RPMI8226 (cell line): ENCODE data around the gene CFHR3.
A peak's percentile ranks its signal among the peaks of the same experiment; 100 is the strongest.
"Not testable (repeated sequence)": the region's sequence is repeated elsewhere in the genome, so short reads cannot be mapped to it uniquely, and the experiment has no call there.

Experiments
- DNase-seq: peaks from one replicate; pipeline ENCODE4 v3.0.0-alpha.2; 2015

Gene CFHR3

DNA sequence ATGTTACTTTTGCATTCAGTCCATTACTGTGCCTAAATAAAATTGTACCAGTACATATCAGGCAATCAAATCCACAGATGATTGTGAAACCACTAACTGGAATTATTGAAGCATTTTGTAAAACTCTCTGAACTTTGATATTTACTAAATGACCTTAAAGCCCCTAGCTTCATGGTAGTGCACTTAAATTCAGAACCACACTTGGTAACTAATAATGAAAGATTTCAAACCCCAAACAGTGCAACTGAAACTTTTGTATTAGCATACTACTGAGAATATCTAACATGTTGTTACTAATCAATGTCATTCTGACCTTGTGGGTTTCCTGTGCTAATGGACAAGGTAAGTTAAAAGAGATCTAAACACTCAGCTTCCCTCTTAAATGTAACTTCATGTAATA lies at the start of gene CFHR3:
Gene CFHR3, plus strand, starts transcription at position 238 of the 400 bp plus-strand sequence. Its CDS starts 47 bp downstream, at position 285.
- DNase-seq = no peak

DNA sequence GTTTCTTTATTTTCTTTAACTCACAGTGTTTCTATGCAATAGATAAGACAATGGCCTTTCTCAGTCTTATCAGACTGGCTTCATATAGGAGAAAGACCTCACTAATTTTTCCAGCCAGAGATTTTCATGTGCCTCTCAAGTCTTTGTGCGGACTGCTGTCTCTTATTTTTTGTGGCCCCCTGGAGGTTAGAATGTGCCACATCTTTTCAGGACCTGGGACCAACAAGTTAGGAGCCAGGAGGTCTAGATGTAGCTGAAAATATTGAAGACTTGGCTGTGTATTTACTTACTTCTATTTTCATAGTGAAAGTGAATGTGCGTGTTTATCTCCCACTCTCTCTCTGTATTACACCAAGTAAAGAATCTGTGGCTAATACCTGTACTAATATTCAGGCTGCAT lies 42.1 kb upstream of the CFHR3 start:
- DNase-seq = peak; percentile 6

DNA sequence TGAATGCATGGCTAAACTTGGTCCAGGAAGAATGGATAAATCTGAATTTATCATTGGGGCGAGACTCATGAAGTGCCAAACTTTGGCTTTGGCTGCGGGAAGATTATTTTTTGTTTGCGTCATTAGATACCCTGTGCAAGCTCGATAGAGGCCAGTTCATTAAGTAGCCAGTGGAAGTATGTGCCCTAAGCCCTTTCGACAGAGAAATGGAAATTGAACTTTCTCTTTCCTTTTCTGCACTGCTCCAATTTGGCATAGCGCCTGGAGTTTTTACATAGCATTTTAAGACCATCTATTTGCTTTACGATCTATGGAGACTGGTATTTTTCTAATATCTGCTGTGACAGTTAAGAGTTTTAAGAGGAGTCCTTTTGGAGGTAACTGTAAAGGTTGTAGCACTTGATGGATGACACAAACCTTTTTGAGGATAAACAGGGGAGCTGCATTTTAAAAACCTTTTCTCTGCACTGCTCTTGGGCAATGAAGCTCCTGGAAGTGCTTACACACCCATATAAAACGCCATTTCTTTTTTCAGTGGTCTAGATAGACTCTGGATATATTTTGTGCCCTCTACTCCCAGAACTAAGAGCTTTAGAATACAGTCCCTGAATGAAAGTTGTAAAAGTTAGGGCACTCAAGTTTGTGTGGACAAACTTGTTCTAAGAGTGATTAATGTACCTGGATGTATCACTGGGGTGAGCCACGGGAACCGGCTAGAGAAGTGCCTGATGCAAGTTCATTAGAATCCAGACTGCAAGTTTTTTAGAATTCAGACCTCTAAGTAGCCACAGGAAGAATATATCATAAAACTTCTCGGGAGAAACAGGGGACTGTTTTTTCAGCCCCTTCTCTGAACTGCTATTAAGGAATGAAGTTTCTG lies 41.3 kb upstream of the CFHR3 start:
- DNase-seq = no peak

DNA sequence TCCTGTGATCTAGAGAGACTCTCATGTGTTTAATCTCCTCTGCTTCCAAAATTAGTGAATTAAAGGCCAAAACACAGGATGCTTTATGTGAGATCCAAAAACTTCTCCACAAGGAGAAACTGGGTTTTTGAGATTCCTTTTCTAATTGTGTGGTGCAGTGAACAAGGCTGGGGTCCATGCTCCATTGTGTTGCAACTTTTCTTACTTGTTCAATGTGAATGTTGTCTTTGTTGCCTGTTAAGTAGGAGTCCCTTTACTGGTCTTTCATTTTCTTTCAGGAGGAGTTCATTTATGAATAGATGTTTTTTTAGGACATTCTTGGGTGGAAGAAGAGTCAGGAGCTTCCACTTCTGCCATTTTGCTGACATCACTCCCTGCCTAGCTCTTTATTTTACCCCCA lies 40.6 kb upstream of the CFHR3 start:
- DNase-seq = no peak

DNA sequence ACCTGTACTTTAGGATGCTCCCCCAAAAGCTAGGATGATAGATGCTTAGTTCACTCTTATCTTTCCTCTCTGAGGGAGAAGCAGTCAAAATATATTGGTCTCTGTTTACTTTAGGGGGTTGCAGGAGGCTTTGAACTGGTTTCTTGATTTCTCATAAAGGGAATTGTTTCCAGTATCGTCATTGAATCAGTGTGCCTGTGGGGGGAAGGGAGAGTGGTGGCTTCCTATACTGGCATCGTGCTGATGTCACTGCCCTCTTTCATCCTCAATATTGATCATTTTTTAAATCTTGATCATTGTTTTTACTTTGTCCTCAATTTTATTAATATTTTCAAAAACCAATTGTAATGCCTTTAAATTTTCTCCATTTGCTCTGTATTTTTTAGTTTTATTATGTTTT lies 40.2 kb upstream of the CFHR3 start:
- no peak for DNase-seq

DNA sequence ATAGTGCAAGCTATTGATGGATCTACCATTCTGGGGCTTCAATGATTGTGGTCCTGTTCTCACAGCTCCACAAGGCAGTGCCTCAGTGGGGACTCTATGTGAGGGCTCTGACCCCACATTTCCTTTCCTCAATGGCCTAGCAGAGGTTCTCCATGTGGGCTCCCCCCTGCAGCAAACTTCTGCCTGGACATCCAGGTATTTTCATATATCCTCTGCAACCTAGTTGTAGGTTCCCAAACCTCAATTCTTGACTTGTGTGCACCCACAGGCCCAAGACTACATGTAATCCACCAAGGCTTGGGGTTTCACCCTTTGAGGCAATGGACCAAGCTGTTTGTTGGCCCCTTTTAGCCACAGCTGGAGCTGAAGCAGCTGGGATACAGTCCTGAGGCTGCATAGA lies 35.9 kb upstream of the CFHR3 start:
- DNase-seq = no peak

DNA sequence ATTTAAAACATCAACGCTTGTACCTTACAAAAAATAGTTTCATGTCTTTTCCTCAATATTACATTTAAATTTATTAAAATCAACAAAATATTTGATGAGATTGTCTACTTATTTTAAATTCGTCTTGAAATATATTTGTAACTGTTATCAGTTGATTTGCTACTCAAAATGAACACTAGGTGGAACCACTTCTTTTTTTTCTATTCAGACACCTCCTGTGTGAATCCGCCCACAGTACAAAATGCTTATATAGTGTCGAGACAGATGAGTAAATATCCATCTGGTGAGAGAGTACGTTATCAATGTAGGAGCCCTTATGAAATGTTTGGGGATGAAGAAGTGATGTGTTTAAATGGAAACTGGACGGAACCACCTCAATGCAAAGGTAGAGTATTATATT lies 31.4 kb upstream of the CFHR3 start:
- DNase-seq = peak; percentile 62

DNA sequence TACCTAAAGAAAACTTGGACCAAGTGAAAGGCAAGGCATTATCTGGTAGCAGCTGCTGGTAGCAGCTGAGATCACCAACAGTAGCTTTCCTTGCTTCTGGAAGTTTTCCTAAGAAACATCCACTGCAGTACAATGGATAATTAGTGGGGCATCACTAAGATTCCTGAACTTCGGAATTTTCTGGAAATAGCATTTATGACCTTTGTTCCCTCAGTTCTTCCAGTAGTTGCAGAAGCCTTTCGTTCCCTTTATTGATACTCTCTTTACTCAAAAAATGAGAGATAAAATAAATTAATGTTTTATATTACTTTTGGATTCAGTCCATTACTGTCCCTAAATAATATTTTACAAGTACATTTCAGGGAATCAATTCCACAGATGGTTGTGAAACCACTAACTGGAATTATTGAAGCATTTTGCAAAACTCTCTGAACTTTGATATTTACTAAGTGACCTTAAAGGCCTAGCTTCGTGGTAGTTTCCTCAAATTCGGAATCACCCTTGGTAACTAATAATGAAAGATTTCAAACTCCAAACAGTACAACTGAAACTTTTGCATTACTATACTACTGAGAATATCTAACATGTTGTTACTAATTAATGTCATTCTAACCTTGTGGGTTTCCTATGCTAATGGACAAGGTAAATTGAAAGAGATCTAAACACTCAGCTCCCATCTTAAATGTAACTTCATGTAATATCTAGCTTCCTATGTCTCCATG lies 9.5 kb upstream of the CFHR3 start:
- not testable (repeated sequence) for DNase-seq

DNA sequence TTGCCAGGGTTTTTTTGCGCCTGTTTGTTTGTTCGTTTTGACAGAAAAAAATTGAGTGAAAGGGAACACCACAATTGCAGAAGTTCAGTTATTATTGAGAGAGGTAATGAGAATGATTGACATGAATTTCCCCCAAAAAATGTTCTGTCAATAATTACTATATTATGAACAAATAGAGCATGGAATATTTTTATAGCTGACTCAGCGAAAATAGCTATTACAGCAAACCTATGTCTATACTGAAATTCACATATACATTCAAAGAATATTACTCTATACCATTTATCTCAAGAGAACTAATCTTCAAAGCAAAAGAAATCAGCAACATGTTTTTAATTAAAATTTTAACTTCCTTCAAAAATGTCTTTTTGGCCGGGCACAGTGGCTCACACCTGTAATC lies 4.8 kb upstream of the CFHR3 start:
- not testable (repeated sequence) for DNase-seq

DNA sequence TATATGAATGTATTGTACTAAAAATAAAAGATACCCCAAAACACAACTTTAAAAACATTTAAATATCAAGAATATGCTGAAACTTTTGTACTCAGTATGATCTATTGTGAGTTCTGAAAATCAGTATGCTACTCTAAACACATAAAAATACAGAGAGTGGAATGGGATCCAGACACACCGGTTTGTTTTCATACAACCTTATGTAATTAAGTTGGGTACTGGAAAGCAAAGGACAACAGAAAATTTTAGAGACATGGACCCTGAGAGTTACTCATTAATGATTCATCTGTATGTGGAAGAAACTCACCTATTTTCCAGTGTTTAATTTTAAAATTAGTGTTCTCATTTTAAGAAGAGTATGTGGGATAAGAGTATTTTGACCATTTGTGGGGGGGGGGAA lies 927 bp upstream of the CFHR3 start:
- no peak for DNase-seq

DNA sequence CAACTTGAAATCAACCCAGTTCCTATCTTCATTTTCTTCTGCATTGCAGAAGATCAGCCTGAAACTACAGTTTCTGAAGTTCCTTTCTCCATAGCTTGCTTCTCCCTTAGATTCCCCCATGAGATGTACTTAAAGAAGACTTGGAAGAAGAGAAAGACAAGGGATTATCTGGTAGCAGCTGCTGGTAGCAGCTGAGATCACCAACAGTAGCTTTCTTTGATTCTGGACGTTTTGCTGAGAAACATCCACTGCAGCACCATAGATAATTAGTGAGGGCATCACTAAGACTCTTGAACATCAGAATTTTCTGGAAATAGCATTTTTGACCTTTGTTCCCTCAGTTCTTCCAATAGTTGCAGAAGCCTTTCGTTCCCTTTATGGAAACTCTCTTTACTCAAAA lies 465 bp upstream of the CFHR3 start:
- DNase-seq = no peak

DNA sequence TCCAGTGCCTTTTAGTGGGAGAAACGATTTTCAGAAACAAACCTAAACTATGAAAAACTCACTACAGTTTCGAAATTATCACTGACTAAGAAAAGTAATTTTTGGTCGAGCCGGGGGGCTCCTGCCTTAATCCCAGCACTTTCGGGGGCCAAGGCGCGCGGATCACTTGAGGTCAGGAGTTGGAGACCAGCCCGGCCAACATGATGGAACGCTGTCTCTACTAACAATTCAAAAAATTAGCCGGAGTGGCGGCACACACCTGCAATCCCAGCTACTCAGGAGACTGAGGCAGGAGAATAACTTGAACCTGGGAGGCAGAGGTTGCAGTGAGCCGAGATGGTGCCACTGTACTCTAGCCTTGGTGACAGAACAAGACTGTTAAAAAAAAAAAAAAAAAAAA lies 3.0 kb downstream of the CFHR3 start:
- DNase-seq = no peak

DNA sequence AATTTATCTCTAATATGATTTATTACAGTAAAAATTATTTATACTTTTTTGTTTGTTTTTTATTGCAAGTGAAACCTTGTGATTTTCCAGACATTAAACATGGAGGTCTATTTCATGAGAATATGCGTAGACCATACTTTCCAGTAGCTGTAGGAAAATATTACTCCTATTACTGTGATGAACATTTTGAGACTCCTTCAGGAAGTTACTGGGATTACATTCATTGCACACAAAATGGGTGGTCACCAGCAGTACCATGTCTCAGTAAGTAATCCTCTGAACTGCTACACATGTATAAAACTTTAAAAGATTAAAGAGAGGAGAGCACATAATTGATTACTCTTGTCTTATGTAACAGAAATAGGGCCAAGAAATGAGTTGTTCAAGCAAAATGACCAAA lies 4.5 kb downstream of the CFHR3 start:
- DNase-seq = no peak

DNA sequence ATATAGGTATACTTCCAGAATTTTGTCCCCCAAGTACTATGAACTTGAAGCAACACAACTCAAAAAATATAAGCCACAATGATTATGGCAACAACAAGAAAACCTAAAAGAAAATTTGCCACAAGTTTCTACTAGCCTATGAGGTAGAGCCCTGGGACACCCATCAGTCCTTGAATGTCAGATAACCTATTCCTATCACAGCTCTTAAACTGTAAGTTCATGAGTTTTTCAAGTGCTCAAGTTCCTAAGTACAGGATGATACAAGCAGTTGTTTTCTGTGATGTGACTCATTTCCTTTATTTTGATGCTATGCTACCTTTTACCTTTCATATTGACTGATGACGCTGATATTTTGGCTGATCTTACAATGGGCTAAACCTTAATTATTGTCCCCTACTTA lies 16.6 kb downstream of the CFHR3 start:
- DNase-seq = not testable (repeated sequence)

DNA sequence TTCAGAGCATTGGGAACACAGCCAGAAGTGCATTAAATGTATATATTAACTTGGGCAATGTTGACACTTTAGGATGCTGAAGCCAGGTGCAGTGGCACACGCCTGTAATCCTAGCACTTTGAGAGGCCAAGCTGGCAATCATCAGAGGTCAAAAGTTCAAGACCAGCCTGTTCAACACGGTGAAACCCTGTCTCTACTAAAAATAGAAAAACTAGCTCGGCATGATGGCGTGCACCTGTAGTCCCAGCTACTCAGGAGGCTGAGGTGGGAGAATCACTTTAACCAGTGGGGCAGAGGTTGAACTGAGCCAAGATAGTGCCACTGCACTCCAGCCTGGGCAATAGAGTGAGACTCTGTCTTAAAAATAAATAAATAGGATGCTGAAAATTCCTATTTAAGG lies 19.5 kb downstream of the CFHR3 start:
- not testable (repeated sequence) for DNase-seq

DNA sequence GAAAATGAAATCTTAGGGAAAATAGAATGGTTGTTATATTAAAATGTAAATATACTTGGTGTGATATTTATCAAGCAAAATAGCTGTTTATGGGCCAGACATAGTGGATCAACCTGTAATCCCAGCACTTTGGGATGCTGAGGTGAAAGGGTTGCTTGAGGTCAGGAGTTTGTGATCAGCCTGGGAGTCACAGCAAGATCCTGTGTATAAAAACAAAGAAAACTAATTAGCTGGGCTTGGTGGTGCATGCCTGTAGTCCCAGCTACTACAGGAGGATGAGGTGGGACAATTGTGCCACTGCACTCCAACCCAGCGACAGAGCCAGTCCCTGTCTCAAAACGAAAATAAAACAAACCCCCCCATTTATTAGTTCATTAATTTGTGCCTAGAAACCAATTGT lies 23.3 kb downstream of the CFHR3 start:
- DNase-seq = no peak

DNA sequence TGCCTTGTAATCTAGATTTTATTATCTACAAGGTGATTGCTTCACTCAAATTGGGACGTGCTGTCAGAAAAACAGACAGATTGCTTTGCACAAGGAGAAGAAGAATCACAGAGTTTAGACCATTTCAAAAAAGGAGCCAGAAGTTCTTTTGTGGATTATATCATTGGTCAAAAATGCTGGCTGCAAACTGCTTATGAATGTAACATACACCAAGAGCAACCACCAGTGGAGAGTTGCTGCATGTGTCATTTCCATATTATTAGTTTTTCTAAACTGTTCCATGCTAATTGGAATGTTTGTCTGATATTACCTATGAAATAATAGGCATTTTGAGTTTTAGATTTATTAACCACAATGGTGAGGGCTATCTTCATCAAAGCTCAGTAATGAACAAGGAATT lies 27.3 kb downstream of the CFHR3 start:
- not testable (repeated sequence) for DNase-seq

DNA sequence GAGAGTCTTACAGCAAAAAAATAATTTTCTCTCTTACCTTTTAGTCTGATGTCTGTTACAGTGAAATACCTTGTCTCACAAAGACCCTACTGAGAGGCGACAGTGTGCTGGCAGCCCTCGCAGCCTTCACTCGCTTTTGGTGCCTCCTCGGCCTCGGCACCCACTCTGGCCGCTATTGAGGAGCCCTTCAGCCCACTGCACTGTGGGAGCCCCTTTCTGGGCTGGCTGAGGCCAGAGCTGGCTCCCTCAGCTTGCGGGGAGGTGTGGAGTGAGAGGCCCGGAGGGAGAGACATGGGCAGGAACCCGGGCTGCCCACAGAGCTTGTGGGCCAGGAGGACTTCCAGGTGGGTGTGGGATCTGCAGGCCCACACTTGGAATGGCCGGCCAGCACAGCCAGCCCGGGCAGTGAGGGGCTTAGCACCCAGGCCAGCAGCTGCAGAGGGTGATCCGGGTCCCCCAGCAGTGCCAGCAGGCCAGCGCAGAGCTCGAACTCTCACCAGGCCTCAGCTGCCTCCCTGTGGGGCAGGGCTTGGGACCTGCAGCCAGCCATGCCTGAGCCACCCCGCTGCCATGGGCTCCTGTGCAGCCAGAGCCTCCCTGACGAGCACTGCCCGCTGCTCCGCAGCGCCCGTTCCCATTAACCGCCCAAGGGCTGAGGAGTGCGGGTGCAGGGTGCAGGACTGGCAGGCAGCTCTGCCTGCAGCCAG lies 34.0 kb downstream of the CFHR3 start:
- DNase-seq = no peak

DNA sequence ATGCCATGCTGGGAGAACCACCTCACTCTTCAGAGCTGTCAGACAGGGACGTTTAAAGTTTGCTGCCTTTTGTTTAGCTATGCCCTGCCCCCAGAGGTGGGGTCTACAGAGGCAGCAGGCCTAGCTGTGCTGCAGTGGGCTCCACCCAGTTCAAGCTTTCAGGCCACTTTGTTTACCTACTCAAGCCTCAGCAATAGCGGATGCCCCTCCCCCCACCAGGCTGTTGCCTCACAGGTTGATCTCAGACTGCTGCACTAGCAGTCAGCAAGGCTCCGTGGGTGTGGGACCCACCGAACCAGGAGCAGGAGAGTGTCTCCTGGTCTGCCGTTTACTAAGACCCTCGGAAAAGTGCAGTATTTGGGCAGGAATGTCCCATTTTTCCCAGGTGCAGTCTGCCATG lies 42.8 kb downstream of the CFHR3 start:
- not testable (repeated sequence) for DNase-seq

DNA sequence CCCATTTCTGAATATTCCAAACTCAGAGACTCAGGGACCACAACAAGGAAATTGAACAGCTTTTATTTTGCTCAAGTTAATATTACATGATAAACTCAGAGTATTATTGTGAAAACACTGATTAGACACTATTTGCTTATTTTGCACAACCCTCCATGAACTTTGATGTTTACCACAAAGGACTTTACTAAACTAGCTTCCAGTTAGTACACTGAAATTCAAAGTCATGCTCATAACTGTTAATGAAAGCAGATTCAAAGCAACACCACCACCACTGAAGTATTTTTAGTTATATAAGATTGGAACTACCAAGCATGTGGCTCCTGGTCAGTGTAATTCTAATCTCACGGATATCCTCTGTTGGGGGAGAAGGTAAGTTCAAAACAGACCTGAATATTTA lies 44.9 kb downstream of the CFHR3 start, which contains the start of gene CFHR1:
Gene CFHR1, plus strand, starts transcription at position 201 of the 400 bp plus-strand sequence. Its CDS starts 114 bp downstream, at position 315.
- DNase-seq = not testable (repeated sequence)

DNA sequence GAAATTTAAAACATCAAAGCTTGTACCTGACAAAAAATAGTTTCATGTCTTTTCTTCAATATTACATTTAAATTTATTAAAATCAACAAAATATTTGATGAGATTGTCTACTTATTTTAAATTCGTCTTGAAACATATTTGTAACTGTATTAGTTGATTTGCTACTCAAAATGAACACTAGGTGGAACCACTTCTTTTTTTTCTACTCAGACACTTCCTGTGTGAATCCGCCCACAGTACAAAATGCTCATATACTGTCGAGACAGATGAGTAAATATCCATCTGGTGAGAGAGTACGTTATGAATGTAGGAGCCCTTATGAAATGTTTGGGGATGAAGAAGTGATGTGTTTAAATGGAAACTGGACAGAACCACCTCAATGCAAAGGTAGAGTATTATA lies 53.2 kb downstream of the CFHR3 start:
- DNase-seq = not testable (repeated sequence)
